Left kidney (tissue), 2 donors: Measurements from ENCODE around the gene ZNF682. TPM values are rescaled to one million over a fixed set of nuclear protein-coding genes. Genes with fewer than 3 reads are reported as not detected.
"Not testable (repeated sequence)": the region's sequence is repeated elsewhere in the genome, so short reads cannot be mapped to it uniquely, and the experiment has no call there.

Source experiments
- DNase-seq: peaks from one replicate; pipeline ENCODE4 v3.0.0-alpha.2; 2013
- polyA plus RNA-seq: library from polyadenylated mRNA; unstranded; fragments of 120-200 nt; gene quantifications from one replicate; pipeline ENCODE4 v1.2.1, GENCODE V29; 2013; ENCODE audit not compliant: insufficient read length

ZNF682 gene
- polyA plus RNA-seq, 1 donor: 27.9 TPM

- DNase-seq: no peak
These were observed 33.6 kb downstream of the ZNF682 start for GRCh38 chr19:20005741-20006140.

GRCh38 chr19:19997656-19998268 is 41.5 kb downstream of the ZNF682 start:
- peak; percentile 4 for DNase-seq

- no peak for DNase-seq
These were observed 72.4 kb downstream of the ZNF682 start for GRCh38 chr19:19966862-19967261.

- not testable (repeated sequence) for DNase-seq
These were observed 73.2 kb downstream of the ZNF682 start for GRCh38 chr19:19966126-19966525.

- DNase-seq: no peak
These were observed 74.9 kb downstream of the ZNF682 start for GRCh38 chr19:19964416-19964815.

GRCh38 chr19:19959151-19959799 is 80.0 kb downstream of the ZNF682 start:
- DNase-seq: peak; percentile 68

GRCh38 chr19:19957766-19958165 is 81.5 kb downstream of the ZNF682 start:
- not testable (repeated sequence) for DNase-seq

- peak; percentile 15 for DNase-seq
These were observed 82.8 kb downstream of the ZNF682 start for GRCh38 chr19:19956434-19957075.

GRCh38 chr19:19955208-19955607 is 84.1 kb downstream of the ZNF682 start:
- no peak for DNase-seq

Other genes starting within 250 kb of the ZNF682 start
- gene ZNF506, start 217.8 kb downstream of the ZNF682 start, polyA plus RNA-seq: 41.9 TPM
- gene ZNF253, start 173.6 kb downstream of the ZNF682 start, polyA plus RNA-seq: 37.6 TPM
- 23.1 TPM for gene ZNF93, start 138.6 kb downstream of the ZNF682 start, polyA plus RNA-seq
- 24.2 TPM for gene ZNF90, start 38.5 kb upstream of the ZNF682 start, polyA plus RNA-seq
- gene ZNF486, start 127.7 kb upstream of the ZNF682 start, polyA plus RNA-seq: 23.6 TPM